ENCODE results near the gene BSND. TPM values are rescaled to one million over a fixed set of nuclear protein-coding genes. Genes with fewer than 3 reads are reported as not detected.

BSND gene
- not detected for total RNA-seq

DNA sequence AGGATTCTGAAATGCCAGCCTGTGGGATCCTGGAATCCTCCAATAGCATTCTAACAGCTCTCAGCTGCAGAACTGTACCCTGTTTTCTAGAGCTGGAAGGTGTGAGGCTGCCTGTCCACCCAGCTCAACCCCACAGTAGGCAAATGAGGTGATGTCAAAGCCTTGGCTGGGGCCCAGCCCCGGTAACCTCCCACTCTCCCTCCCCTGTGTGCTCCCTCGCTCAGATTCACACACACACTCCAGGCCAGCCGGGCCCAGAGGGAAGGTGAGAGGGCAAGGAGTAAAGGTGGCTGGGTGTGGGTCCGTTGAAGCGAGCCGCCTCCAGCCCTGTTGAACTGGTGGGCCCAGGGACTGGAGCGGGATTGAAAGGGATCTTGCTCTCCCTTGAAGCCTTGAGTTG, at the start of gene BSND:
BSND (plus strand) TSS at position 257 of the 400 bp plus-strand sequence. CDS start 254 bp downstream, outside the sequence.
- DNase-seq (ENCODE audit: low spot score in 2 of 2) = no peak
- no peak within 1 kb of the TSS for H3K4me3 ChIP-seq (ENCODE audit: low read depth, poor library complexity, severe bottlenecking)
- 67 to 74% methylated on average over 7 of the region's 7 CpGs for WGBS, 2 donors
- TF ChIP-seq POLR2A (IDR thresholded peaks at IDR 0.05) = no peak
- TF ChIP-seq, protein P1, sequence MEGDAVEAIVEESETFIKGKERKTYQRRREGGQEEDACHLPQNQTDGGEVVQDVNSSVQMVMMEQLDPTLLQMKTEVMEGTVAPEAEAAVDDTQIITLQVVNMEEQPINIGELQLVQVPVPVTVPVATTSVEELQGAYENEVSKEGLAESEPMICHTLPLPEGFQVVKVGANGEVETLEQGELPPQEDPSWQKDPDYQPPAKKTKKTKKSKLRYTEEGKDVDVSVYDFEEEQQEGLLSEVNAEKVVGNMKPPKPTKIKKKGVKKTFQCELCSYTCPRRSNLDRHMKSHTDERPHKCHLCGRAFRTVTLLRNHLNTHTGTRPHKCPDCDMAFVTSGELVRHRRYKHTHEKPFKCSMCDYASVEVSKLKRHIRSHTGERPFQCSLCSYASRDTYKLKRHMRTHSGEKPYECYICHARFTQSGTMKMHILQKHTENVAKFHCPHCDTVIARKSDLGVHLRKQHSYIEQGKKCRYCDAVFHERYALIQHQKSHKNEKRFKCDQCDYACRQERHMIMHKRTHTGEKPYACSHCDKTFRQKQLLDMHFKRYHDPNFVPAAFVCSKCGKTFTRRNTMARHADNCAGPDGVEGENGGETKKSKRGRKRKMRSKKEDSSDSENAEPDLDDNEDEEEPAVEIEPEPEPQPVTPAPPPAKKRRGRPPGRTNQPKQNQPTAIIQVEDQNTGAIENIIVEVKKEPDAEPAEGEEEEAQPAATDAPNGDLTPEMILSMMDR (IDR thresholded peaks at IDR 0.05) = no peak
- intact Hi-C loops (cut with DNase I; ENCODE audit: low total_unique reads) = loop anchor here (10.0 kb wide), 2 partner anchors 54 to 504 kb away; no protein-coding TSS in a partner anchor

GRCh38 chr1:54949053-54949452, 49.7 kb upstream of the BSND start:
- H3K4me3 ChIP-seq (ENCODE audit: low read depth, poor library complexity, severe bottlenecking) = no peak overlapping the region
- WGBS, 2 donors = 63% methylated on average over 4 of the region's 4 CpGs
- DNase-seq (ENCODE audit: low spot score in 2 of 2) = no peak
- no peak for TF ChIP-seq POLR2A (IDR thresholded peaks at IDR 0.05)
- TF ChIP-seq, protein P1 (IDR thresholded peaks at IDR 0.05) = no peak
- intact Hi-C loops (cut with DNase I; ENCODE audit: low total_unique reads) = loop anchor here (10.0 kb wide), 1 partner anchor 46 kb away; the partner anchor contains the start of gene BSND

GRCh38 chr1:54950006-54950368, 48.7 kb upstream of the BSND start:
- DNase-seq (ENCODE audit: low spot score in 2 of 2) = no peak
- TF ChIP-seq POLR2A (IDR thresholded peaks at IDR 0.05) = no peak
- TF ChIP-seq, protein P1 (IDR thresholded peaks at IDR 0.05) = no peak
- WGBS, 2 donors = 46 to 57% methylated on average over 6 of the region's 6 CpGs
- intact Hi-C loops (cut with DNase I; ENCODE audit: low total_unique reads) = no loop called here
- no peak overlapping the region for H3K4me3 ChIP-seq (ENCODE audit: low read depth, poor library complexity, severe bottlenecking)

DNA sequence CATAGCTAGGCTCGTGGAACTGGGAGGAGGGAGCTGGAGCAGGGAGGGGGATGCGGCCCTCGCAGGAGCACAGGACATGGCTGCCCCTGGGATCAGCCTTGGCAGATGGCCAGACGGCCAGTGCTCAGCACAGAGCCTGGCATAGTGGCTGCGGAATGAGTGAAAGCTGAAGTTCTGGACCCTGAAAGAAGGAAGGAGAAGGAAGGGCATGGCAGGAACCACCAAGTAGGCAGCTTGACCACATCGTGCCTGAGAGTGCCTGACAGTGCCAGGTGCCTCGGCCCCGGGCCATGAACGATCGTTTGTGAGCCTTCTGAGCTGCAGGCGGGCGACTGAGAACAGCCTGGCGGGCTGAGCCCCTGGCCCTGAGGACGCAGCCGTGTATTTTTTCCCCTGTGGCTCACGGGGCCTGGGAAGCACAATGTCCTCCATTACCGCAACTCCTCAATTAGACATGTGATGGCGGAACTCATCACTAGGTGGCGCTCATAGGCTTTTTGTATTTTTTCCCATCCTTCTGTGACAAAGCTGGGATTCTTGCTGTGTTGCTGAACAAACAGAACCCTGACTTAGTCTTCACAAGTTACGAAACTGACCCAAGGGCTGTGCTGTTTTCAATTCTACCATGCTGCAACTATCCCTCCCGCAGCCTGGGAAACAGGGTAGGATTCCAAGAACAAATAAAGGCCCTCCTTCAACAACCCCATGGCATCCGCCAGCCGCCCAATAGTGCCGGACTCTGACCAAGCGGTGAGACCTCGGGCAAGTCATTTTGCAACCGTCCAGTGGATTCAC, 48.2 kb upstream of the BSND start:
- TF ChIP-seq POLR2A (IDR thresholded peaks at IDR 0.05) = no peak
- TF ChIP-seq, protein P1 (IDR thresholded peaks at IDR 0.05) = peak in 1 of 3 donors; percentile 46
- DNase-seq (ENCODE audit: low spot score in 2 of 2) = peak; percentile 87 to 96
- WGBS, 2 donors = 26 to 27% methylated on average over 25 to 27 of the region's 27 CpGs
- intact Hi-C loops (cut with DNase I; ENCODE audit: low total_unique reads) = no loop called here
- no peak overlapping the region for H3K4me3 ChIP-seq (ENCODE audit: low read depth, poor library complexity, severe bottlenecking)

GRCh38 chr1:54951810-54952226, 46.9 kb upstream of the BSND start:
- H3K4me3 ChIP-seq (ENCODE audit: low read depth, poor library complexity, severe bottlenecking) = no peak overlapping the region
- intact Hi-C loops (cut with DNase I; ENCODE audit: low total_unique reads) = no loop called here
- TF ChIP-seq, protein P1 (IDR thresholded peaks at IDR 0.05) = no peak
- no peak for TF ChIP-seq POLR2A (IDR thresholded peaks at IDR 0.05)
- no peak for DNase-seq (ENCODE audit: low spot score in 2 of 2)
- WGBS, 2 donors = 95 to 100% methylated on average over 4 of the region's 4 CpGs
